NB4 (cell line): Measurements from ENCODE around the gene PTPN5.

Experiments
- CTCF ChIP-seq: IDR thresholded peaks from one replicate; pipeline ENCODE4 v1.5.1; 2012; ENCODE audit warnings: low read depth, low read length
- MYC ChIP-seq: IDR thresholded peaks from 2 replicates; pipeline ENCODE4 v1.6.1; 2011; ENCODE audit warnings: low read depth, low read length
- POLR2A ChIP-seq: IDR thresholded peaks from 2 replicates; pipeline ENCODE4 v1.6.1; 2011; ENCODE audit warnings: mild to moderate bottlenecking; ENCODE audit not compliant: insufficient read length; ENCODE audit errors: extremely low read depth

DNA sequence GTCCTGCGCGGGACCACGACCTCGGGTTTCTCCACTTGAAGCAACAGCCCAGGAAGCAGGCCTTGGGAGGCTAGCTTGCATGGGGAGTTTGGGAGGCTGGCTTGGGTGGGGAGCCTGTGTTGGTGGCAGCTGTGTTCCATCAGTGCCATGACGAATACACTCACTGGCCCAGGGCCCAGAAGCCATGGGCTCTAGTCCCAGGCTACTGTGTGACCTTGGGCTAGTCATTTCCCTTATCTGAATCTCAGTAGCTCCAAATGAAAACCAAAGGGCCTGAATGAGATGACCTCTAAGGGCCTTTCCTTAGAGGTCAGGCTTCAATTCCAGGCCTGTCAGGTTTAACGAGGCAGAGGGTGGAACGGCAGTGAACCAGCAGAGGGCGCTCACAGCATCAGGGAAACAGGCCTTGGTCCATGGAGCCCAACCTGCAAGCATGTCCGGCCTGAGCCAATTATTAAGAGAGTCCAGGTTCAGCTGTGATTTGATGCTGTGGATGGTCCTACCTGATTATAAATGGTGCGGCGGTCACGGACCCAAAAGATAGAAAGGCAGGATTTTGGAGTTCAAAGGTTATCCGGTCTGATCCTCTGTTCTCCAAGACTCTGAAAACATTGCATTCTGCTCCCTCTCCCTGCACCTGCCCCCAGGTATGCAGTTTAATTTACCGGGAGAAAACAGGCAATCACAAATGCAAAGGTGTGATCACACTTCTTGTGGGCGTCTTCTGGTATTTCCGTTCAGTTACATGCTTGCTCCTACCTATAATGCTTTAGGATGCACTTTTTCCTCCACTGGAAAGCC is 15.9 kb downstream of the PTPN5 start:
- no peak for TF ChIP-seq POLR2A
- TF ChIP-seq CTCF = peak; percentile 85
- no peak for TF ChIP-seq MYC
